H1 (cell line): ENCODE data around the gene GMEB1. TPM values are rescaled to one million over a fixed set of nuclear protein-coding genes. Genes with fewer than 3 reads are reported as not detected.

Source experiments
- CTCF ChIA-PET: fragments of 300-600 bp; sonication (Branson Sonifier 250); formaldehyde crosslinking; loops from one replicate; lab custom pipeline; 2021; ENCODE audit not compliant: partially characterized antibody; lab: Charles Lee
- POLR2A ChIA-PET: fragments of 300-600 bp; sonication (Branson Sonifier 250); formaldehyde crosslinking; loops from one replicate; lab custom pipeline; 2021; ENCODE audit warnings: inconsistent platforms; ENCODE audit not compliant: partially characterized antibody; lab: Charles Lee
- DNase-seq, 2 experiments: peaks; one replicate each; pipeline versions ENCODE4 v3.0.0 to v3.0.0-alpha.2; 2010 to 2022; ENCODE audit warnings: low spot score in 2 of 2, low read depth in 1 of 2, mixed read lengths in 1 of 2
- FAIRE-seq: peaks from 2 replicates; lab custom pipeline; 2011; peaks lifted over from hg19 to GRCh38; lab: Jason Lieb, UNC
- H2AFZ ChIP-seq: 2 replicates; pipeline ENCODE4 v1.8.1; 2012; ENCODE audit warnings: low read length, inconsistent platforms
- H2AK5ac ChIP-seq: 2 replicates; pipeline ENCODE4 v1.6.1; 2013; ENCODE audit warnings: low read depth, low read length
- H2BK120ac ChIP-seq: replicated peaks from 2 replicates; pipeline ENCODE3; 2013; ENCODE audit warnings: low read depth, low read length, inconsistent platforms
- H2BK12ac ChIP-seq: 2 replicates; pipeline ENCODE4 v1.6.1; 2013; ENCODE audit warnings: low read depth, low read length
- H2BK15ac ChIP-seq: 2 replicates; pipeline ENCODE4 v1.6.1; 2013; ENCODE audit warnings: low read length
- H2BK20ac ChIP-seq: 2 replicates; pipeline ENCODE4 v1.6.1; 2013; ENCODE audit warnings: low read length
- H2BK5ac ChIP-seq: 2 replicates; pipeline ENCODE4 v1.6.1; 2013; ENCODE audit warnings: low read depth, low read length
- H3K14ac ChIP-seq: 2 replicates; pipeline ENCODE4 v1.6.1; 2013; ENCODE audit warnings: inconsistent platforms; ENCODE audit not compliant: insufficient read length
- H3K18ac ChIP-seq: 2 replicates; pipeline ENCODE4 v1.6.1; 2013; ENCODE audit warnings: low read length; ENCODE audit errors: extremely low read depth
- H3K23ac ChIP-seq: 2 replicates; pipeline ENCODE4 v1.6.1; 2013; ENCODE audit warnings: inconsistent platforms; ENCODE audit not compliant: insufficient read length
- H3K23me2 ChIP-seq: 2 replicates; pipeline ENCODE4 v1.6.1; 2013; ENCODE audit warnings: low read depth, low read length
- H3K27ac ChIP-seq: 2 replicates; pipeline ENCODE4 v1.6.1; 2011; ENCODE audit warnings: low read depth, low read length, inconsistent platforms
- H3K27me3 ChIP-seq, 4 experiments: replicated peaks in 1 of 4; 1 replicate in 1 of 4; 2 replicates in 3 of 4; pipeline versions ENCODE4 v1.6.1 to v1.8.1; 2011 to 2013; ENCODE audit warnings: low read length in 3 of 4, mild to moderate bottlenecking in 3 of 4, inconsistent platforms in 2 of 4, mixed read lengths in 2 of 4, moderate library complexity in 1 of 4; ENCODE audit not compliant: control insufficient read depth in 3 of 4, insufficient read depth in 3 of 4; ENCODE audit errors: extremely low read depth in 1 of 4
- H3K36me3 ChIP-seq, 4 experiments: 2 replicates each; pipeline versions ENCODE4 v1.6.1 to v1.8.1; 2011 to 2013; ENCODE audit warnings: mild to moderate bottlenecking in 4 of 4, low read length in 3 of 4, moderate library complexity in 2 of 4, control low read depth in 1 of 4, inconsistent platforms in 1 of 4; ENCODE audit not compliant: insufficient read depth in 4 of 4, control insufficient read depth in 2 of 4
- H3K4ac ChIP-seq: replicated peaks from 2 replicates; pipeline ENCODE3; 2013; ENCODE audit warnings: low read length, low read depth, mixed read lengths, inconsistent platforms; ENCODE audit not compliant: insufficient read length
- H3K4me1 ChIP-seq, 4 experiments: replicated peaks in 1 of 4; 1 replicate in 1 of 4; 2 replicates in 3 of 4; pipeline versions ENCODE4 v1.6.1 to v1.8.1; 2011 to 2013; ENCODE audit warnings: low read length in 3 of 4, inconsistent platforms in 2 of 4, mixed read lengths in 1 of 4; ENCODE audit not compliant: insufficient read depth in 4 of 4, control insufficient read depth in 3 of 4
- H3K4me2 ChIP-seq, 2 experiments: 2 replicates each; pipeline versions ENCODE4 v1.6.1 to v1.8.1; 2011 to 2013; ENCODE audit warnings: low read depth in 2 of 2, low read length in 2 of 2, control low read depth in 1 of 2, inconsistent platforms in 1 of 2, mild to moderate bottlenecking in 1 of 2; ENCODE audit not compliant: insufficient read depth in 1 of 2
- H3K4me3 ChIP-seq, 4 experiments: fragments of 200-600, 300-600 bp in 1 of 4; sonication (generic), shearing (Covaris generic), sonication (Bioruptor Twin) in 1 of 4; 2 replicates each; pipeline versions ENCODE4 v1.5.1 to v1.8.1; 2011 to 2016; ENCODE audit warnings: low read length in 4 of 4, low read depth in 3 of 4, control low read depth in 2 of 4, inconsistent platforms in 2 of 4, mild to moderate bottlenecking in 2 of 4, mixed read lengths in 1 of 4, moderate library complexity in 1 of 4; ENCODE audit not compliant: insufficient read depth in 2 of 4; ENCODE audit errors: extremely low read depth in 1 of 4
- H3K56ac ChIP-seq: replicated peaks from 2 replicates; pipeline ENCODE3; 2013; ENCODE audit warnings: low read depth, mild to moderate bottlenecking, mixed read lengths, low read length, inconsistent platforms; ENCODE audit not compliant: insufficient read length
- H3K79me1 ChIP-seq: 2 replicates; pipeline ENCODE4 v1.6.1; 2013; ENCODE audit warnings: low read depth, low read length, control low read depth
- H3K79me2 ChIP-seq, 2 experiments: 2 replicates each; pipeline versions ENCODE4 v1.6.1 to v1.8.1; 2012 to 2013; ENCODE audit warnings: low read length in 2 of 2, mild to moderate bottlenecking in 2 of 2, inconsistent platforms in 1 of 2; ENCODE audit not compliant: insufficient read depth in 2 of 2, control insufficient read depth in 1 of 2
- H3K9ac ChIP-seq, 4 experiments: replicated peaks in 1 of 4; 1 replicate in 1 of 4; 2 replicates in 3 of 4; pipeline versions ENCODE4 v1.6.1 to v1.8.1; 2011 to 2013; ENCODE audit warnings: low read depth in 3 of 4, low read length in 3 of 4, control low read depth in 2 of 4, mild to moderate bottlenecking in 2 of 4, moderate library complexity in 2 of 4, inconsistent platforms in 1 of 4; ENCODE audit errors: extremely low read depth in 1 of 4
- H3K9me3 ChIP-seq, 2 experiments: 2 replicates each; pipeline versions ENCODE4 v1.6.1 to v1.8.1; 2012 to 2013; ENCODE audit warnings: mild to moderate bottlenecking in 2 of 2, moderate library complexity in 2 of 2, control low read depth in 1 of 2, inconsistent platforms in 1 of 2, low read depth in 1 of 2, low read length in 1 of 2, mixed read lengths in 1 of 2; ENCODE audit not compliant: insufficient read depth in 2 of 2
- H4K20me1 ChIP-seq, 2 experiments: replicated peaks in 1 of 2; 2 replicates each; pipeline versions ENCODE3 to v1.8.1; 2011 to 2013; ENCODE audit warnings: inconsistent platforms in 2 of 2, low read length in 2 of 2, mild to moderate bottlenecking in 1 of 2; ENCODE audit not compliant: insufficient read depth in 2 of 2, control insufficient read depth in 1 of 2
- H4K5ac ChIP-seq: 2 replicates; pipeline ENCODE4 v1.6.1; 2013; ENCODE audit warnings: low read length, low read depth, mixed read lengths, inconsistent platforms; ENCODE audit not compliant: insufficient read length
- H4K8ac ChIP-seq: 2 replicates; pipeline ENCODE4 v1.8.0; 2013; ENCODE audit warnings: mild to moderate bottlenecking, moderate library complexity, low read length, inconsistent platforms; ENCODE audit not compliant: insufficient read depth; ENCODE audit errors: extremely low read depth
- H4K91ac ChIP-seq: replicated peaks from 2 replicates; pipeline ENCODE3; 2013; ENCODE audit warnings: low read length, mixed read lengths, inconsistent platforms; ENCODE audit not compliant: insufficient read length
- CHD2 ChIP-seq: IDR thresholded peaks from 2 replicates; pipeline ENCODE4 v1.6.1; 2012; ENCODE audit warnings: low read length, improper control_type of control experiment
- EZH2 ChIP-seq: fragments of 200-600 bp; sonication (generic); IDR thresholded peaks from 2 replicates; pipeline ENCODE4 v1.7.1; 2012; ENCODE audit warnings: low read depth, mild to moderate bottlenecking, moderate library complexity, low read length, inconsistent platforms; ENCODE audit not compliant: severe bottlenecking
- GABPA ChIP-seq: IDR thresholded peaks from 2 replicates; pipeline ENCODE4 v1.6.1; 2011; ENCODE audit warnings: mild to moderate bottlenecking, low read length, moderate library complexity, borderline replicate concordance; ENCODE audit not compliant: insufficient read depth
- KDM4A ChIP-seq: IDR thresholded peaks from one replicate; pipeline ENCODE4 v1.7.1; 2012; ENCODE audit warnings: low read depth, mild to moderate bottlenecking, moderate library complexity, low read length, inconsistent platforms; ENCODE audit not compliant: severe bottlenecking
- PHF8 ChIP-seq: fragments of 200-600 bp; sonication (generic); conservative IDR thresholded peaks from 2 replicates; pipeline ENCODE4 v1.7.1; 2012; ENCODE audit warnings: low read depth, mild to moderate bottlenecking, inconsistent platforms, low read length, moderate library complexity
- SP2 ChIP-seq: IDR thresholded peaks from 2 replicates; pipeline ENCODE4 v1.6.1; 2012; ENCODE audit warnings: mild to moderate bottlenecking, low read length, inconsistent platforms
- TAF1 ChIP-seq: IDR thresholded peaks from 2 replicates; pipeline ENCODE4 v1.6.1; 2011; ENCODE audit warnings: mild to moderate bottlenecking, low read depth, low read length
- polyA plus RNA-seq, 7 experiments: library from polyadenylated mRNA; depleted of rRNA in 3 of 7; stranded (reverse) in 5 of 7; unstranded in 2 of 7; fragments of >200 nt in 5 of 7; fragments of 200-250 nt in 2 of 7; gene quantifications; 1 replicate in 5 of 7; 2 replicates in 1 of 7; 4 replicates in 1 of 7; pipeline versions ENCODE4 v1.2.1 to v1.2.3, GENCODE V29; 2011 to 2013; ENCODE audit warnings: missing spikeins in 2 of 7, mixed read lengths in 2 of 7
- total RNA-seq: library from RNA; stranded (reverse); fragmentation: NEBNext Ultra II Directional; extraction: Animal tissue kit (Norgen Biotek cat#: 25700); gene quantifications from 2 replicates; pipeline ENCODE4 v1.2.1, GENCODE V29; 2021

Gene GMEB1
- total and polyA plus RNA-seq, 2 of the 8 experiments (the other 6 are each of a cell fraction or from before 2014, with no cell fraction given): 13.3 to 26.2 TPM

DNA sequence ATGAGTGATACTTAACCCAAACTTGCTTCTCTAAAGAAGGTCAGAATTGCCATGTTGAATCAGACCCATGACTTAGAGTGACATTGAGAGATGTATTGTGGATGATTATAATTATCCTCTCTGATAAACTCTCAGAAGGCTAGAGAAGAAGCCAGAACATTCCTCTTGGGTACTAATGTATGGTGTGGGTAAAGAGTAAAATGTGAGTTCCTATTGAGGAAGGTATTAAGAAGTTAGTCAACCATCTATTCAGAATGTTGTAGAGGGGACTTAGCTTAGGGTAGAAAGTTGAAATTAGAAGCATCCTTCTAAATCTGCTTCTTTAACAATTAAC lies 7.3 kb downstream of the GMEB1 start:
- H3K79me1 ChIP-seq: no peaks in the 10 kb centered on the region; the same call in 1 of the 2 replicates
- H3K4me3 ChIP-seq: no peak overlapping the region
- H3K79me2 ChIP-seq: peaks cover 0 to 23% of the 10 kb centered on the region in 2 experiments; a peak in 2 of 4 replicates
- no peak overlapping the region for H3K4me2 ChIP-seq
- H3K9me3 ChIP-seq: no peaks in the 10 kb centered on the region
- H3K36me3 ChIP-seq: no peaks in the 10 kb centered on the region
- H2AFZ ChIP-seq: no peak overlapping the region
- no peak overlapping the region for H3K56ac ChIP-seq
- DNase-seq: no peak
- no peak overlapping the region for H3K14ac ChIP-seq
- no peaks in the 10 kb centered on the region for H3K23me2 ChIP-seq
- H2BK20ac ChIP-seq: no peak overlapping the region
- H3K23ac ChIP-seq: no peak overlapping the region
- no peak overlapping the region for H4K91ac ChIP-seq
- H4K20me1 ChIP-seq: no peaks in the 10 kb centered on the region
- no peak overlapping the region for H4K8ac ChIP-seq
- no peak overlapping the region for H2AK5ac ChIP-seq
- H4K5ac ChIP-seq: no peak overlapping the region
- H3K4ac ChIP-seq: no peak overlapping the region
- H2BK5ac ChIP-seq: no peak overlapping the region
- ChIA-PET POLR2A (interaction anchor here (0.7 to 1.7 kb wide), 5 partner anchors 31 to 96 kb away, joined by 3 to 4 read pairs (median 3); partner anchors contain the start of gene YTHDF2), CTCF (interaction anchor here (0.6 to 1.7 kb wide), 5 partner anchors 33 to 1507 kb away, joined by 3 to 5 read pairs (median 3); partner anchors contain the start of gene TAF12)
- no peaks in the 10 kb centered on the region for H3K27me3 ChIP-seq
- no peak for FAIRE-seq
- H3K4me1 ChIP-seq: no peaks in the 10 kb centered on the region
- H2BK15ac ChIP-seq: no peak overlapping the region
- H2BK120ac ChIP-seq: no peak overlapping the region
- no peak overlapping the region for H2BK12ac ChIP-seq
- TF ChIP-seq KDM4A (no peak), PHF8 (no peak), TAF1 (no peak), CHD2 (no peak), SP2 (no peak), EZH2 (no peak), GABPA (no peak)
- no peak overlapping the region for H3K9ac ChIP-seq
- no peak overlapping the region for H3K27ac ChIP-seq
- no peak overlapping the region for H3K18ac ChIP-seq
